ENCODE measurements around the gene ACTRT2. TPM values are rescaled to one million over a fixed set of nuclear protein-coding genes. Genes with fewer than 3 reads are reported as not detected.

The ACTRT2 gene
- total and polyA plus RNA-seq, 2 donors = not detected

GRCh38 chr1:3014443-3015268 lies 6.6 kb upstream of the ACTRT2 start:
- H3K36me3 ChIP-seq (ENCODE audit: insufficient read depth) = no peaks in the 10 kb centered on the region
- 53% methylated on average over 26 of the region's 26 CpGs for WGBS
- DNase-seq (ENCODE audit: extremely low spot score) = no peak
- H3K4me3 ChIP-seq (ENCODE audit: low read depth, low read length) = no peak overlapping the region
- no peaks in the 10 kb centered on the region for H3K4me1 ChIP-seq (ENCODE audit: insufficient read depth)
- H3K27ac ChIP-seq (ENCODE audit: low read depth) = no peak overlapping the region

GRCh38 chr1:3015269-3015635 lies 6.0 kb upstream of the ACTRT2 start:
- DNase-seq (ENCODE audit: extremely low spot score) = no peak
- WGBS = 67% methylated on average over 10 of the region's 10 CpGs
- no peaks in the 10 kb centered on the region for H3K4me1 ChIP-seq (ENCODE audit: insufficient read depth)
- no peak overlapping the region for H3K4me3 ChIP-seq (ENCODE audit: low read depth, low read length)
- no peak overlapping the region for H3K27ac ChIP-seq (ENCODE audit: low read depth)
- no peaks in the 10 kb centered on the region for H3K36me3 ChIP-seq (ENCODE audit: insufficient read depth)

- DNase-seq (ENCODE audit: extremely low spot score) = no peak
- Histone ChIP-seq H3K36me3 (ENCODE audit: insufficient read depth) (no peaks in the 10 kb centered on the region), H3K4me1 (ENCODE audit: insufficient read depth) (no peaks in the 10 kb centered on the region), H3K4me3 (ENCODE audit: low read depth, low read length) (no peak overlapping the region), H3K27ac (ENCODE audit: low read depth) (no peak overlapping the region)
- 62% methylated on average over 5 of the region's 5 CpGs for WGBS
Observed at GRCh38 chr1:3015744-3016143, 5.5 kb upstream of the ACTRT2 start.

GRCh38 chr1:3016641-3017439 lies 4.4 kb upstream of the ACTRT2 start:
- Histone ChIP-seq H3K4me3 (ENCODE audit: low read depth, low read length) (no peak overlapping the region), H3K4me1 (ENCODE audit: insufficient read depth) (no peaks in the 10 kb centered on the region), H3K36me3 (ENCODE audit: insufficient read depth) (no peaks in the 10 kb centered on the region), H3K27ac (ENCODE audit: low read depth) (no peak overlapping the region)
- 67% methylated on average over 22 of the region's 22 CpGs for WGBS
- DNase-seq (ENCODE audit: extremely low spot score) = no peak

GRCh38 chr1:3017440-3018050 lies 3.7 kb upstream of the ACTRT2 start:
- no peak overlapping the region for H3K4me3 ChIP-seq (ENCODE audit: low read depth, low read length)
- no peaks in the 10 kb centered on the region for H3K4me1 ChIP-seq (ENCODE audit: insufficient read depth)
- WGBS = 57% methylated on average over 17 of the region's 17 CpGs
- no peaks in the 10 kb centered on the region for H3K36me3 ChIP-seq (ENCODE audit: insufficient read depth)
- no peak for DNase-seq (ENCODE audit: extremely low spot score)
- no peak overlapping the region for H3K27ac ChIP-seq (ENCODE audit: low read depth)

- Histone ChIP-seq H3K36me3 (ENCODE audit: insufficient read depth) (no peaks in the 10 kb centered on the region), H3K27ac (ENCODE audit: low read depth) (no peak overlapping the region), H3K4me1 (ENCODE audit: insufficient read depth) (no peaks in the 10 kb centered on the region), H3K4me3 (ENCODE audit: low read depth, low read length) (no peak overlapping the region)
- DNase-seq (ENCODE audit: extremely low spot score) = no peak
- WGBS = 92% methylated on average over 16 of the region's 16 CpGs
Observed at GRCh38 chr1:3018051-3018471, 3.2 kb upstream of the ACTRT2 start.

- no peak for DNase-seq (ENCODE audit: extremely low spot score)
- no peaks in the 10 kb centered on the region for H3K36me3 ChIP-seq (ENCODE audit: insufficient read depth)
- no peak overlapping the region for H3K4me3 ChIP-seq (ENCODE audit: low read depth, low read length)
- H3K4me1 ChIP-seq (ENCODE audit: insufficient read depth) = no peaks in the 10 kb centered on the region
- H3K27ac ChIP-seq (ENCODE audit: low read depth) = no peak overlapping the region
- 90% methylated on average over 16 of the region's 16 CpGs for WGBS
Observed at GRCh38 chr1:3018576-3018975, 2.7 kb upstream of the ACTRT2 start.

GRCh38 chr1:3019007-3019515 lies 2.2 kb upstream of the ACTRT2 start:
- Histone ChIP-seq H3K4me3 (ENCODE audit: low read depth, low read length) (no peak overlapping the region), H3K36me3 (ENCODE audit: insufficient read depth) (no peaks in the 10 kb centered on the region), H3K27ac (ENCODE audit: low read depth) (no peak overlapping the region), H3K4me1 (ENCODE audit: insufficient read depth) (no peaks in the 10 kb centered on the region)
- no peak for DNase-seq (ENCODE audit: extremely low spot score)
- 93% methylated on average over 11 of the region's 11 CpGs for WGBS

- Histone ChIP-seq H3K36me3 (ENCODE audit: insufficient read depth) (no peaks in the 10 kb centered on the region), H3K27ac (ENCODE audit: low read depth) (no peak overlapping the region), H3K4me1 (ENCODE audit: insufficient read depth) (no peaks in the 10 kb centered on the region), H3K4me3 (ENCODE audit: low read depth, low read length) (no peak overlapping the region)
- 91% methylated on average over 24 of the region's 24 CpGs for WGBS
- DNase-seq (ENCODE audit: extremely low spot score) = no peak
Observed at GRCh38 chr1:3019516-3020051, 1.7 kb upstream of the ACTRT2 start.

GRCh38 chr1:3020263-3020909 lies 881 bp upstream of the ACTRT2 start:
- Histone ChIP-seq H3K4me3 (ENCODE audit: low read depth, low read length) (no peak overlapping the region), H3K27ac (ENCODE audit: low read depth) (no peak overlapping the region), H3K36me3 (ENCODE audit: insufficient read depth) (no peaks in the 10 kb centered on the region), H3K4me1 (ENCODE audit: insufficient read depth) (no peaks in the 10 kb centered on the region)
- DNase-seq (ENCODE audit: extremely low spot score) = no peak
- WGBS = 93% methylated on average over 12 of the region's 12 CpGs

GRCh38 chr1:3021801-3022401 lies 634 bp downstream of the ACTRT2 start:
- no peaks in the 10 kb centered on the region for H3K4me1 ChIP-seq (ENCODE audit: insufficient read depth)
- 89% methylated on average over 28 of the region's 28 CpGs for WGBS
- no peak overlapping the region for H3K4me3 ChIP-seq (ENCODE audit: low read depth, low read length)
- no peak overlapping the region for H3K27ac ChIP-seq (ENCODE audit: low read depth)
- no peaks in the 10 kb centered on the region for H3K36me3 ChIP-seq (ENCODE audit: insufficient read depth)
- DNase-seq (ENCODE audit: extremely low spot score) = no peak

- 92% methylated on average over 18 of the region's 18 CpGs for WGBS
- DNase-seq (ENCODE audit: extremely low spot score) = no peak
- no peaks in the 10 kb centered on the region for H3K4me1 ChIP-seq (ENCODE audit: insufficient read depth)
- no peak overlapping the region for H3K27ac ChIP-seq (ENCODE audit: low read depth)
- no peaks in the 10 kb centered on the region for H3K36me3 ChIP-seq (ENCODE audit: insufficient read depth)
- H3K4me3 ChIP-seq (ENCODE audit: low read depth, low read length) = no peak overlapping the region
Observed at GRCh38 chr1:3022511-3022973, 1.3 kb downstream of the ACTRT2 start.

- H3K4me3 ChIP-seq (ENCODE audit: low read depth, low read length) = no peak overlapping the region
- no peak overlapping the region for H3K27ac ChIP-seq (ENCODE audit: low read depth)
- 57% methylated on average over 14 of the region's 14 CpGs for WGBS
- no peaks in the 10 kb centered on the region for H3K36me3 ChIP-seq (ENCODE audit: insufficient read depth)
- H3K4me1 ChIP-seq (ENCODE audit: insufficient read depth) = no peaks in the 10 kb centered on the region
- DNase-seq (ENCODE audit: extremely low spot score) = no peak
Observed at GRCh38 chr1:3022976-3023375, 1.7 kb downstream of the ACTRT2 start.

Data from urinary bladder (tissue), 4 donors.